OCI-LY1 (cell line): Measurements from ENCODE around the gene TRPV6.

ENCODE experiments used
- CTCF ChIP-seq: fragments of 200-600 bp; sonication (generic), shearing (Covaris generic); IDR thresholded peaks from 2 replicates; pipeline ENCODE4 v1.5.1; 2017; ENCODE audit warnings: mild to moderate bottlenecking, antibody characterized with exemption, low read length, moderate library complexity, mixed read lengths
- EZH2 ChIP-seq: fragments of 200-600 bp; sonication (generic), shearing (Covaris generic); IDR thresholded peaks from 2 replicates; pipeline ENCODE4 v1.8.0; 2017; ENCODE audit warnings: borderline replicate concordance, mixed run types, mild to moderate bottlenecking, antibody characterized with exemption, low read length, moderate library complexity, mixed read lengths

- no peak for TF ChIP-seq EZH2
- no peak for TF ChIP-seq CTCF
These were observed 57.5 kb downstream of the TRPV6 start for GRCh38 chr7:142827951-142828500.
